Thoracic aorta (tissue), 2 donors: Measurements from ENCODE around the gene LUZP1. TPM values are rescaled to one million over a fixed set of nuclear protein-coding genes. Genes with fewer than 3 reads are reported as not detected.
A peak's percentile ranks its signal among the peaks of the same experiment; 100 is the strongest.

ENCODE experiments used
- ATAC-seq: fragments of 150-250 bp; one replicate; pipeline ENCODE4 v1.8.0; 2017; ENCODE audit warnings: low read depth; ENCODE audit not compliant: insufficient number of reproducible peaks, low FRiP score
- DNase-seq: peaks from one replicate; pipeline ENCODE4 v3.0.0-alpha.2; 2020; ENCODE audit warnings: low spot score
- H3K27ac ChIP-seq, 2 donors: fragments of 200-600 bp; sonication (generic); 1 replicate in 1 of 2; 2 replicates in 1 of 2; pipeline ENCODE4 v1.5.1; 2016; ENCODE audit warnings: mild to moderate bottlenecking in 2 of 2, moderate library complexity in 2 of 2
- H3K27me3 ChIP-seq: fragments of 200-600 bp; sonication (generic); replicated peaks from 2 replicates; pipeline ENCODE4 v1.6.0; 2016; ENCODE audit warnings: mild to moderate bottlenecking; ENCODE audit not compliant: insufficient read depth
- H3K36me3 ChIP-seq: fragments of 200-600 bp; sonication (generic); one replicate; pipeline ENCODE4 v1.5.1; 2016
- H3K4me1 ChIP-seq, 2 donors: fragments of 200-600 bp; sonication (generic); 1 replicate in 1 of 2; 2 replicates in 1 of 2; pipeline versions ENCODE4 v1.5.1 to v1.6.0; 2016; ENCODE audit warnings: low read depth in 2 of 2, mild to moderate bottlenecking in 1 of 2; ENCODE audit not compliant: control insufficient read depth in 1 of 2
- H3K4me3 ChIP-seq: fragments of 200-600 bp; sonication (generic); 2 replicates; pipeline ENCODE4 v1.5.1; 2016; ENCODE audit warnings: mild to moderate bottlenecking
- H3K9me3 ChIP-seq: fragments of 200-600 bp; sonication (generic); 2 replicates; pipeline ENCODE4 v1.5.1; 2016
- CTCF ChIP-seq: fragments of 200-600 bp; sonication (generic); IDR thresholded peaks from one replicate; pipeline ENCODE4 v1.5.1; 2019; ENCODE audit warnings: antibody characterized with exemption
- total RNA-seq, 2 donors: library from RNA; depleted of rRNA; stranded (reverse); fragments of >200 nt; gene quantifications; one replicate each; pipeline versions ENCODE4 v1.1.0 to v1.2.3, GENCODE V29; 2016

Gene LUZP1
- total RNA-seq, 2 donors from 2014 or later, result 17.9 to 38.4 TPM

GRCh38 chr1:23126801-23127200 is 41.9 kb downstream of the LUZP1 start:
- Histone ChIP-seq H3K9me3 (no peaks in the 10 kb centered on the region), H3K4me1 (peaks cover 33 to 50% of the 10 kb centered on the region in 2 donors), H3K36me3 (no peaks in the 10 kb centered on the region), H3K4me3 (no peak overlapping the region), H3K27ac (no peak overlapping the region), H3K27me3 (no peaks in the 10 kb centered on the region)
- ATAC-seq (no peak), DNase-seq (no peak)
- TF ChIP-seq CTCF, result no peak

GRCh38 chr1:23126200-23126599 is 42.5 kb downstream of the LUZP1 start:
- Histone ChIP-seq H3K36me3 (no peaks in the 10 kb centered on the region), H3K4me3 (no peak overlapping the region), H3K27ac (no peak overlapping the region), H3K4me1 (peaks cover 39 to 56% of the 10 kb centered on the region in 2 donors), H3K9me3 (no peaks in the 10 kb centered on the region), H3K27me3 (no peaks in the 10 kb centered on the region)
- DNase-seq (no peak), ATAC-seq (no peak)
- TF ChIP-seq CTCF, result no peak

DNA sequence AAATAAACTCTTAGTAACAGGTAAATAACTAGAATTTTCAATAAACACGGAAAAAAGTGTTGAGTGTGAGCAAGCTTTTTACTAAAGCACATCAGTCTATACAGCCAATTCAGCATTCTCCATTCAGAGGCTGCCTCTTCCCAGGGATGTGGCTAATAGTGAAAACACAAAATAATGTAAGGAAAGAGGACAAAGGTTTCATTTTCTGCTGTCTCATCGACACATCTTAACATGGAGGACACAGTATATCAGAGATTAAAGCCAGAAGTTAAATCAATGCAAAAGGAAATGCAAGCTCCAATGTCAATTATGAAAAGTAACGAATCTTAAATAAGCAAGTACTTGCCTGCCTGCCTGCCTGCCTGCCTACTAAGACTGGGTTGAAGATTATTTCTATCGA is 43.2 kb downstream of the LUZP1 start:
- Histone ChIP-seq H3K36me3 (no peaks in the 10 kb centered on the region), H3K27me3 (no peaks in the 10 kb centered on the region), H3K27ac (no peak overlapping the region), H3K9me3 (no peaks in the 10 kb centered on the region), H3K4me1 (peaks cover 37 to 63% of the 10 kb centered on the region in 2 donors), H3K4me3 (no peak overlapping the region)
- ATAC-seq (no peak), DNase-seq (no peak)
- TF ChIP-seq CTCF, result no peak

- TF ChIP-seq CTCF, result no peak
- Histone ChIP-seq H3K27ac (peak overlapping the region in 1 of 2 donors; percentile 19), H3K36me3 (no peaks in the 10 kb centered on the region), H3K4me3 (no peak overlapping the region), H3K4me1 (peaks cover 35 to 69% of the 10 kb centered on the region in 2 donors), H3K9me3 (no peaks in the 10 kb centered on the region), H3K27me3 (no peaks in the 10 kb centered on the region)
- DNase-seq (no peak), ATAC-seq (no peak)
These were observed 44.2 kb downstream of the LUZP1 start for GRCh38 chr1:23124259-23125026.

DNA sequence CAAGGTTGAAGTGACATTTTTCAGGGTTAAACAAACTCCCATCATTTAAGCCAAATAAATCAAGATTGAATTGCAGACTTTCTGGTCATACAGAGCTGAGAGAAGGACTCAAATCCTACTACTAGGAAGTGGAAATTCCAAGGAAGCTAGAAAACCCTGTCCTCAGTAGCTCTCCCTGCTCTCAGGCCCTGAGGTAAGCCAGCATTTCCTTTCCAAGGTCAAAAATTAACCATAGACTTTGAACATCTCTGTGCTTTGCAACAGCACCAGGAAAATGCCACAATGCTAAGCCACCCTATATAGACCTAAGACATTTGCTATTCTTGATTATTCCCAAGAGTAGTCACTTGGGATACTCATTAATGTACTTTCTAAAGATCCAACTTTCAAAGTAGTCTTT is 45.1 kb downstream of the LUZP1 start:
- Histone ChIP-seq H3K27ac (no peak overlapping the region), H3K36me3 (no peaks in the 10 kb centered on the region), H3K4me3 (no peak overlapping the region), H3K27me3 (no peaks in the 10 kb centered on the region), H3K9me3 (no peaks in the 10 kb centered on the region), H3K4me1 (peaks cover 41 to 78% of the 10 kb centered on the region in 2 donors)
- DNase-seq (no peak), ATAC-seq (no peak)
- no peak for TF ChIP-seq CTCF
